RWPE2 (cell line): Measurements from ENCODE around the gene MFNG.
A peak's percentile ranks its signal among the peaks of the same experiment; 100 is the strongest.

Experiments used
- ATAC-seq: fragments of 200-7000 bp; cut with Tn5 transposase; 3 replicates; pipeline ENCODE4 v1.9.1; 2021; ENCODE audit warnings: low read depth
- DNase-seq: peaks from one replicate; pipeline ENCODE4 v3.0.0-alpha.2; 2020; ENCODE audit warnings: low spot score
- H3K27ac ChIP-seq: fragments of 450-650 bp; 2 replicates; pipeline ENCODE4 v1.5.1; 2017; ENCODE audit warnings: mild to moderate bottlenecking; ENCODE audit not compliant: poor library complexity, severe bottlenecking
- H3K27me3 ChIP-seq: fragments of 250-450 bp; sonication (Bioruptor Pico); 2 replicates; pipeline ENCODE4 v1.5.1; 2021; ENCODE audit warnings: mild to moderate bottlenecking, moderate library complexity; ENCODE audit not compliant: insufficient read depth, poor library complexity, severe bottlenecking
- H3K36me3 ChIP-seq: fragments of 250-450 bp; sonication (Bioruptor Pico); 2 replicates; pipeline ENCODE4 v1.5.1; 2020; ENCODE audit warnings: low read depth, mild to moderate bottlenecking, moderate library complexity
- H3K4me1 ChIP-seq: fragments of 250-450 bp; sonication (Bioruptor Pico); 2 replicates; pipeline ENCODE4 v1.5.1; 2021; ENCODE audit warnings: mild to moderate bottlenecking, moderate library complexity; ENCODE audit not compliant: insufficient read depth, poor library complexity, severe bottlenecking
- H3K4me3 ChIP-seq: fragments of 250-450 bp; sonication (Bioruptor Pico); 2 replicates; pipeline ENCODE4 v1.5.1; 2021; ENCODE audit warnings: mild to moderate bottlenecking, moderate library complexity; ENCODE audit not compliant: severe bottlenecking
- H3K9me3 ChIP-seq: fragments of 250-450 bp; sonication (Bioruptor Pico); 2 replicates; pipeline ENCODE4 v1.5.1; 2021; ENCODE audit warnings: mild to moderate bottlenecking, moderate library complexity; ENCODE audit not compliant: severe bottlenecking
- TF ChIP-seq, protein P1 (sequence below): fragments of 450-650 bp; IDR thresholded peaks from one replicate; pipeline ENCODE4 v1.5.1; 2017; ENCODE audit warnings: mild to moderate bottlenecking, moderate library complexity; ENCODE audit not compliant: poor library complexity, severe bottlenecking

The MFNG gene

GRCh38 chr22:37525073-37525745 lies 39.0 kb upstream of the MFNG start:
- Histone ChIP-seq H3K27ac (peak overlapping the region; percentile 94), H3K4me1 (peaks cover 33% of the 10 kb centered on the region), H3K36me3 (no peaks in the 10 kb centered on the region), H3K4me3 (no peak overlapping the region), H3K9me3 (no peaks in the 10 kb centered on the region), H3K27me3 (no peaks in the 10 kb centered on the region)
- TF ChIP-seq, protein P1, sequence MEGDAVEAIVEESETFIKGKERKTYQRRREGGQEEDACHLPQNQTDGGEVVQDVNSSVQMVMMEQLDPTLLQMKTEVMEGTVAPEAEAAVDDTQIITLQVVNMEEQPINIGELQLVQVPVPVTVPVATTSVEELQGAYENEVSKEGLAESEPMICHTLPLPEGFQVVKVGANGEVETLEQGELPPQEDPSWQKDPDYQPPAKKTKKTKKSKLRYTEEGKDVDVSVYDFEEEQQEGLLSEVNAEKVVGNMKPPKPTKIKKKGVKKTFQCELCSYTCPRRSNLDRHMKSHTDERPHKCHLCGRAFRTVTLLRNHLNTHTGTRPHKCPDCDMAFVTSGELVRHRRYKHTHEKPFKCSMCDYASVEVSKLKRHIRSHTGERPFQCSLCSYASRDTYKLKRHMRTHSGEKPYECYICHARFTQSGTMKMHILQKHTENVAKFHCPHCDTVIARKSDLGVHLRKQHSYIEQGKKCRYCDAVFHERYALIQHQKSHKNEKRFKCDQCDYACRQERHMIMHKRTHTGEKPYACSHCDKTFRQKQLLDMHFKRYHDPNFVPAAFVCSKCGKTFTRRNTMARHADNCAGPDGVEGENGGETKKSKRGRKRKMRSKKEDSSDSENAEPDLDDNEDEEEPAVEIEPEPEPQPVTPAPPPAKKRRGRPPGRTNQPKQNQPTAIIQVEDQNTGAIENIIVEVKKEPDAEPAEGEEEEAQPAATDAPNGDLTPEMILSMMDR = no peak
- ATAC-seq (peak; percentile 90), DNase-seq (peak; percentile 94)

DNA sequence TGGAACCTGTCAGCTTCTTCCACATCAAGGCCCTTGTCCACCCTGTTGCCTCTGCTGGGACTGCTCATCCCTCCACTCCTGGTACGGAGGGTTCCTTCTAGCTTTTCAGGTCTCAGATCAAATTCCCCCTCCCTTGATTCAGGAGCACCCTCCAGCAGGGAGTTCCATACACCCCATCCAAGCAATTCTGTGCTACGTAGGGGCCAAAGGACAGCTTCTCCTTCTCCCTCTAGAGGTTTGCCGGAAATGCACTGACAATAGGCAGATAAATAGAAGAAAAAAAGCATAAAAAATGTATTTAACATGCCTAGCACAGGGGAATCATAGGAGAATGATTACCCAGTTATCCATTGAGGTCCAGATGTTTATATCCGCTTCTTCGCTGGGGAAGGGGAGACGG lies 36.3 kb upstream of the MFNG start:
- DNase-seq (no peak), ATAC-seq (no peak)
- H3K4me1 ChIP-seq = peaks cover 34% of the 10 kb centered on the region
- no peaks in the 10 kb centered on the region for H3K9me3 ChIP-seq
- H3K27ac ChIP-seq = no peak overlapping the region
- no peaks in the 10 kb centered on the region for H3K27me3 ChIP-seq
- TF ChIP-seq, protein P1 = no peak
- H3K4me3 ChIP-seq = no peak overlapping the region
- H3K36me3 ChIP-seq = peaks cover 4% of the 10 kb centered on the region

DNA sequence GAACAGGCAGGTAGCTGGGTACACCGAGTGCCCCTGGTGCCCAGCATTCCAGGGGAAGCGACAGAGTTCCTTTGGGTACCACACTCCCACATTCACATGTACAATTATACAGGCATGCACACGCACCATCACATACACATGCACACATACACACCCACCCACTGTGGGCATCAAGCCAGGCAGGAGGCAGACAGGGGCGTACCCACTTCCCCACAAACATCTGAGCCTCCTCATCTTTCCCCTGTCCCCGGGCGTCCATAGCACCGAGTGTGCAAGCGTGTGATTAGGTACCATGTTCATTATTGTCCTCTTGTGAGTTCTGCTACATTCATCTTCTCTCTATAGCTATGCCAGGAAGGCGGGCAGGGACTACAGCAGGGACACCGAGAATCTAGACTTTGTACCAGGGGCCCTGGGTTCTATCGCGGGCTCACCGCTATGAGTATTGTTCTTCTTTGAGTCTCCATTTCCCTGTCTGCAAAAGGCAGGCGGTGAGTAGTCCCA lies 35.1 kb upstream of the MFNG start:
- Histone ChIP-seq H3K4me3 (no peak overlapping the region), H3K36me3 (peaks cover 16% of the 10 kb centered on the region), H3K27me3 (no peaks in the 10 kb centered on the region), H3K4me1 (peaks cover 31% of the 10 kb centered on the region), H3K9me3 (no peaks in the 10 kb centered on the region), H3K27ac (no peak overlapping the region)
- DNase-seq (no peak), ATAC-seq (no peak)
- TF ChIP-seq, protein P1 = no peak

DNA sequence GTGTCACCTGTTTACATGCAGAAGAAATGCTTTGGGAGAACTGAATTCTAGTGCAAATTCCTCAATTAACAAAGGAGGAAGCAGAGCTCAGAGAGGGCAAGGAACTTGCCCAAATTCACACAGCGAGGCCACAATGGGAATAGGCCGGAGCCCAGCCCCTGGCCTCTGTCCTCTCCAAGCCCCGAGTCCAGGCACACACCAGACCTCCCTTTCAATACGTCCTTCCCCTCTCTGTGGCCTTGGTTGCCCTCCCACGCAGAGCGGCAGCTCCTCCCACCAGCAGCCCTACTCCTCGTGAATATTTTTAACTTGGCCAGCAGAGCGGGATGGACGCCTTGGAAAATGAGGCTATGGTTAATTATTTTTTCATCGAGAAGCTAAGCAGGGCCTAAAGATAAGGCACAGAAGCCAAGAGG lies 34.6 kb upstream of the MFNG start:
- Histone ChIP-seq H3K9me3 (no peaks in the 10 kb centered on the region), H3K4me1 (peaks cover 26% of the 10 kb centered on the region), H3K36me3 (peaks cover 21% of the 10 kb centered on the region), H3K4me3 (no peak overlapping the region), H3K27me3 (no peaks in the 10 kb centered on the region), H3K27ac (no peak overlapping the region)
- TF ChIP-seq, protein P1 = no peak
- DNase-seq (no peak), ATAC-seq (no peak)
